GM12865 (cell line): ENCODE measurements around the gene HMCN1.

Experiments used
- DNase-seq: peaks from one replicate; pipeline ENCODE4 v3.0.0; 2010; ENCODE audit warnings: low read depth
- H3K4me3 ChIP-seq: 2 replicates; pipeline ENCODE4 v1.5.1; 2011; ENCODE audit warnings: mild to moderate bottlenecking, low read depth, low read length, control low read depth
- TF ChIP-seq, protein P1 (sequence below): IDR thresholded peaks from 2 replicates; pipeline ENCODE4 v1.5.1; 2011; ENCODE audit warnings: low read length, control low read depth, low read depth, inconsistent platforms; ENCODE audit not compliant: insufficient read depth; ENCODE audit errors: missing control alignments

The HMCN1 gene

DNA sequence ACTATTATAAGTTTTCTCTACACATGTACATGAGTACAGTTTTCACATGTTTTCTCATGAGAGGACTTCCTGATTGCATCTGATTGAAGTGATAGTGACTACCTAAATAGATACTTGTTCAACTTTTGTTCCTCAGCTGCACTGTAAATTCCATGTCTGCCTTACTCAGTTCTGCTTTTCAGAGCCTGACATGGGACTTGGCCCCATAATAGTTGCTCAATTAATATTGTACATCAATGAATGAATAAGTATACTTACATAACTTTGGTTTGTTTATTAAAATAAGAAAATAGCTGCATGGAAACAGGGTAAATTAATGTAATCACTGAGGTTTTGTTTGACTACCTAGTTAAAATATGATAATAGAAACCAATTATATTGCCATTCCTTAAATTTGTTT, 78.7 kb downstream of the HMCN1 start:
- no peak overlapping the region for H3K4me3 ChIP-seq
- TF ChIP-seq, protein P1, sequence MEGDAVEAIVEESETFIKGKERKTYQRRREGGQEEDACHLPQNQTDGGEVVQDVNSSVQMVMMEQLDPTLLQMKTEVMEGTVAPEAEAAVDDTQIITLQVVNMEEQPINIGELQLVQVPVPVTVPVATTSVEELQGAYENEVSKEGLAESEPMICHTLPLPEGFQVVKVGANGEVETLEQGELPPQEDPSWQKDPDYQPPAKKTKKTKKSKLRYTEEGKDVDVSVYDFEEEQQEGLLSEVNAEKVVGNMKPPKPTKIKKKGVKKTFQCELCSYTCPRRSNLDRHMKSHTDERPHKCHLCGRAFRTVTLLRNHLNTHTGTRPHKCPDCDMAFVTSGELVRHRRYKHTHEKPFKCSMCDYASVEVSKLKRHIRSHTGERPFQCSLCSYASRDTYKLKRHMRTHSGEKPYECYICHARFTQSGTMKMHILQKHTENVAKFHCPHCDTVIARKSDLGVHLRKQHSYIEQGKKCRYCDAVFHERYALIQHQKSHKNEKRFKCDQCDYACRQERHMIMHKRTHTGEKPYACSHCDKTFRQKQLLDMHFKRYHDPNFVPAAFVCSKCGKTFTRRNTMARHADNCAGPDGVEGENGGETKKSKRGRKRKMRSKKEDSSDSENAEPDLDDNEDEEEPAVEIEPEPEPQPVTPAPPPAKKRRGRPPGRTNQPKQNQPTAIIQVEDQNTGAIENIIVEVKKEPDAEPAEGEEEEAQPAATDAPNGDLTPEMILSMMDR, result no peak
- no peak for DNase-seq

DNA sequence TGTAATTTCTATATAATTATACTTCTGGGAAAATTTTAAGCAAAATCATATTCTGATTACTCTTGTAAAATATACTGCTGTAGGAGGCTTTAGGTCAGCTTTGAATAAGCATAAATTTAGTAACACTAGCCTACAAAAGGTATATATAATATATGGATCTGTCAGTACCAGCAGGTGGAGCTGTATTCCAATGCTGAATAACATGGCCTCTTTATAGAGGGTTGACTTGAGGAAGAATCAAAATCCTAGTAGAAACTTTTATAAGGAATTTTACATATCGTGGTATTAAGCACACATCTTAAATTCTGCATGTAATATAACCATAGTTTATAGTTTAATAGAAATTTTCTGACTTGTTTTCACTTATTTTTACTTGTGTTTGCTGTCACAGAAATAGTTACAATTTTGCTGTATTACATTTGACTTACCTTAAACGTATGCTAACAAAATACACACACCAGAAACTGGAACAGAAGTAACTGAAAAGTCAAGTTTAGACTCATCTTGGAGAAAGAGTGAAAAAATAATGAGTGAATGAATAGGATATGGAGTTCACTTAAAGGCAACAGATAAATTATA, 79.3 kb downstream of the HMCN1 start:
- DNase-seq, result peak; percentile 41
- no peak overlapping the region for H3K4me3 ChIP-seq
- TF ChIP-seq, protein P1, result peak; percentile 50

DNA sequence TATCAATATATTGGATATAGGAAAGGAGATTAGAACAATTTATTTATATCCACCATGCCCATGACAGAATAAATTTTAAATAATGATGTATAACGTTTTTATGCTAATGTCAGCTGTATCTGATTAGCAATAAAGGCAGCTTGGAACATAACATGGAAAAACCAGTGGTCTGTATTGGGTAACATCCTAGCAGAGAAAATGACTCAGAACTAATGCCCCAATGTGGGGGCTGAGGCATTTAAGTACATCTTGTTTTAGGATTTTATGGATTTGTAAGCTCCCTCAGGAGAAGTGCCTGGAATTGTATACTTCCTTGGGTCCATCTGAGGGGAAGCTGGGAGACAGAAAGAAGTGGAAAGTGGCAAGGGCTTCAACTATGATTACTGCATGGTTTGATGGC, 82.3 kb downstream of the HMCN1 start:
- no peak overlapping the region for H3K4me3 ChIP-seq
- TF ChIP-seq, protein P1, result no peak
- no peak for DNase-seq

DNA sequence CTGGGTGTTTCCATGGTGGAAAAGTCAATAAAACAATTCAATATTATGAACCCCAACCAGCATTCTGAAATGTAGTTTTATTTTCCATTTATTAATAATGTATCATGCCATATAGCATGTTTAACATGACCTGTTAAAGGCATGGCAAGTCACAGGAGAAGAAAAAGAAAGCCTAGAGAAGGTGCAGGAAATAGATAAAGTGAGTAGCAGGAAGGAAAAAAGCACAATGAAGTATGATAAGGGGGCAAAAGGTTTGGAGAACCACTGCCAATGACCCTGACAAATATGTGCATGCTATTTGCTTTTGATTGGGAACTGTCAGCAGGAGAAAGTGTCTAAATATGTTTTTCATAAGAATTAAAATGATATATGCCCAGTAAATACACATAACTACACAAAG, 85.6 kb downstream of the HMCN1 start:
- TF ChIP-seq, protein P1, result no peak
- H3K4me3 ChIP-seq, result no peak overlapping the region
- no peak for DNase-seq

DNA sequence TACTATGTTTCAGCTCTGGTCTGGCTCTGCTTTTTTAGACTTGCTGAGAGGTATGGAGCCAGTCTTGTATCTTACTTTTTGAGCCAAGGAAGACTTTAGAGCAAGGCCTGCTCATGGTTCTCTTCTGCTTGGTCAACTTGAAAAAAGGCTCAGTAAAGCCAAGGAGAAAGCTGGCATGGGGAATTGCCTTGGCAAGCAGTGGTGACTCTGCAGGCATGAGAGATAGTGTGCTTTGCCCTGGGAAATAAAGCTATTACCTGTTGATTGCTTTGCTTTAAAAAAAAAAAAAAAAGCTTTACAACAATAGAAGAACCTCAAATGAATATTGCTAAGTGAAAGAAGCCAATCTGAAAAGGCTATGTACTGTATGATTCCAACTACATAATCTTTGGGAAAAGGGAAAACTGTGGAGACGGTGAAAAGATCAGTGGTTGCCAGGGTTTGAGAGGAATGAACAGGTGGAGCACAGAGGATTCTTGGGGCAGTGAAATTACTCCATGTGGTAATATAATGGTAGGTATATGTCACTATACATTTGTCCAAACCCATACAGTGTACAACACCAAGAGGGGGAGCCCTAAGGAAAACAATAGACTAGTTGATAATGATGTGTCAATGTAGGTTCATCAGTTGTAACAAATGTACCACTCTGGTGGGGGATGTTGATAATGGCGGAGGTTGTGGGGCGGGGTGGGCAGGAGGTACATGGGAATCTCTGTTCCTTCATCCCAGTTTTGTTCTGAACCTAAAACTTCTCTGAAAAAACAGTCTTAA, 87.6 kb downstream of the HMCN1 start:
- no peak for DNase-seq
- TF ChIP-seq, protein P1, result no peak
- H3K4me3 ChIP-seq, result no peak overlapping the region

DNA sequence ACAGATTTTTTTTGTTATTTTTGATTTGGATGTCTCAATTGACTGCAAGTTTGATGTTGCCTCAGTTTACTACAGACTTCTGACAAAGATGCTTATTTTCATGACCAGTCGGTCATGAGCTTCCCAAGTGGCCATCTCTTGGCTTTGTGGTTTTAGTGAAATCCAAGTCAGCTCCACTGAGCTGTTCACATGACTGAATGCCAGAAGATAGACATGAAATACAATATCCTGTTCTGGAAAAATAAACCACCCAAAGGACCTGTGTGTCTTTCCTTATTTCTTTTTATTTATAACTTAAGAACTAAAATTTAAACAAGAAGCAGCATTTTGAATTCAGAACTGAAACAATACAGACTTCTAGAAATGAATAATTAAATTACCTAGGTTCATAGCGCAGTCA, 89.3 kb downstream of the HMCN1 start:
- DNase-seq, result no peak
- H3K4me3 ChIP-seq, result no peak overlapping the region
- TF ChIP-seq, protein P1, result no peak
